Ascending aorta (tissue), 2 donors: ENCODE measurements around the gene MIDN. TPM values are rescaled to one million over a fixed set of nuclear protein-coding genes. Genes with fewer than 3 reads are reported as not detected.
"Not testable (repeated sequence)": the region's sequence is repeated elsewhere in the genome, so short reads cannot be mapped to it uniquely, and the experiment has no call there.

Experiments
- DNase-seq, 2 donors: peaks; one replicate each; pipeline ENCODE4 v3.0.0-alpha.2; 2019; ENCODE audit warnings: low spot score in 2 of 2
- H3K27ac ChIP-seq, 2 donors: fragments of 200-600 bp; sonication (generic); one replicate each; pipeline ENCODE4 v1.5.1; 2016 to 2017; ENCODE audit warnings: mild to moderate bottlenecking in 1 of 2
- H3K27me3 ChIP-seq: fragments of 200-600 bp; sonication (generic); one replicate; pipeline ENCODE4 v1.5.1; 2017
- H3K36me3 ChIP-seq, 2 donors: fragments of 200-600 bp; sonication (generic); one replicate each; pipeline ENCODE4 v1.5.1; 2016
- H3K4me1 ChIP-seq, 2 donors: fragments of 200-600 bp; sonication (generic); one replicate each; pipeline ENCODE4 v1.5.1; 2016 to 2017; ENCODE audit warnings: mild to moderate bottlenecking in 1 of 2
- H3K4me3 ChIP-seq, 2 donors: fragments of 200-600 bp; sonication (generic); one replicate each; pipeline ENCODE4 v1.5.1; 2016 to 2017; ENCODE audit warnings: mild to moderate bottlenecking in 1 of 2
- H3K9me3 ChIP-seq, 2 donors: fragments of 200-600 bp; sonication (generic); one replicate each; pipeline ENCODE4 v1.5.1; 2016
- CTCF ChIP-seq, 3 experiments: fragments of 200-600 bp in 2 of 3; fragments of 450-650 bp in 1 of 3; sonication (generic) in 2 of 3; IDR thresholded peaks; one replicate each; pipeline ENCODE4 v1.5.1; 2016 to 2019; ENCODE audit warnings: antibody characterized with exemption in 3 of 3, mild to moderate bottlenecking in 1 of 3, moderate library complexity in 1 of 3
- intact Hi-C: fragments of 100-400 bp; cut with DNase I; formaldehyde crosslinking; loops from one replicate; pipeline ENCODE4 v1.15.1; 2023
- total RNA-seq: library from RNA; depleted of rRNA; stranded (reverse); fragments of >200 nt; gene quantifications from one replicate; pipeline ENCODE4 v1.1.0, GENCODE V29; 2016

MIDN gene
- total RNA-seq, 1 donor from 2014 or later, result 307 TPM

GRCh38 chr19:1245494-1246264 lies 2.7 kb upstream of the MIDN start:
- peaks cover 38 to 61% of the 10 kb centered on the region in 2 donors for H3K4me1 ChIP-seq
- peak in 1 of 2 donors; percentile 80 for DNase-seq
- no peaks in the 10 kb centered on the region for H3K9me3 ChIP-seq
- peak overlapping the region; percentile 14 to 49 for H3K4me3 ChIP-seq
- H3K36me3 ChIP-seq, result peaks cover 0 to 4% of the 10 kb centered on the region in 2 donors
- peak overlapping the region; percentile 85 to 92 for H3K27ac ChIP-seq
- intact Hi-C loops, result loop anchor here (10.0 kb wide), 1 partner anchor 321 kb away; the partner anchor contains the start of gene ARID3A
- no peaks in the 10 kb centered on the region for H3K27me3 ChIP-seq
- TF ChIP-seq CTCF (IDR thresholded peaks at IDR 0.05), result no peak

- not testable (repeated sequence) for DNase-seq, H3K9me3 ChIP-seq, H3K4me3 ChIP-seq, H3K27me3 ChIP-seq
- H3K36me3 ChIP-seq, result peaks cover 1 to 10% of the 10 kb centered on the region in 2 donors
- intact Hi-C loops, result loop anchor here (10.0 kb wide), 1 partner anchor 322 kb away; the partner anchor contains the start of gene ARID3A
- H3K27ac ChIP-seq, result peak overlapping the region; percentile 85 to 92
- peaks cover 32 to 54% of the 10 kb centered on the region in 2 donors for H3K4me1 ChIP-seq
Measured at GRCh38 chr19:1246265-1247087, 1.9 kb upstream of the MIDN start.

GRCh38 chr19:1247748-1248138 lies 640 bp upstream of the MIDN start:
- H3K9me3 ChIP-seq, result no peaks in the 10 kb centered on the region
- intact Hi-C loops, result loop anchor here (1.0 to 10.0 kb wide), 2 partner anchors 19 to 323 kb away; partner anchors contain the start of gene ARID3A
- peaks cover 31 to 50% of the 10 kb centered on the region in 2 donors for H3K4me1 ChIP-seq
- peaks cover 6 to 15% of the 10 kb centered on the region in 2 donors for H3K36me3 ChIP-seq
- no peaks in the 10 kb centered on the region for H3K27me3 ChIP-seq
- H3K27ac ChIP-seq, result peak overlapping the region; percentile 92 to 99
- no peak for TF ChIP-seq CTCF (IDR thresholded peaks at IDR 0.05)
- peak overlapping the region; percentile 67 to 95 for H3K4me3 ChIP-seq
- DNase-seq, result no peak

- peak overlapping the region; percentile 67 to 95 for H3K4me3 ChIP-seq
- no peaks in the 10 kb centered on the region for H3K27me3 ChIP-seq
- peak in 1 of 2 donors; percentile 90 for DNase-seq
- no peaks in the 10 kb centered on the region for H3K9me3 ChIP-seq
- peaks cover 8 to 20% of the 10 kb centered on the region in 2 donors for H3K36me3 ChIP-seq
- intact Hi-C loops, result loop anchor here (1.0 to 10.0 kb wide), 3 partner anchors 17 to 324 kb away; partner anchors contain the start of genes ARID3A and CIRBP
- peaks cover 31 to 44% of the 10 kb centered on the region in 2 donors for H3K4me1 ChIP-seq
- peak overlapping the region; percentile 92 to 99 for H3K27ac ChIP-seq
- peak; percentile 72 to 99 (median 73) for TF ChIP-seq CTCF (IDR thresholded peaks at IDR 0.05)
Measured at GRCh38 chr19:1248786-1249297, 459 bp downstream of the MIDN start.

GRCh38 chr19:1249298-1249989 lies 1.1 kb downstream of the MIDN start:
- peaks cover 32 to 45% of the 10 kb centered on the region in 2 donors for H3K4me1 ChIP-seq
- peak overlapping the region; percentile 94 to 99 for H3K27ac ChIP-seq
- no peaks in the 10 kb centered on the region for H3K9me3 ChIP-seq
- peak; percentile 91 to 98 for DNase-seq
- no peak for TF ChIP-seq CTCF (IDR thresholded peaks at IDR 0.05)
- peaks cover 14 to 26% of the 10 kb centered on the region in 2 donors for H3K36me3 ChIP-seq
- H3K27me3 ChIP-seq, result no peaks in the 10 kb centered on the region
- intact Hi-C loops, result loop anchor here (1.0 to 10.0 kb wide), 2 partner anchors 20 to 325 kb away; partner anchors contain the start of genes ARID3A and CIRBP
- peak overlapping the region; percentile 95 for H3K4me3 ChIP-seq
